WTC11 (cell line): ENCODE data around the gene TSEN15. TPM values are rescaled to one million over a fixed set of nuclear protein-coding genes. Genes with fewer than 3 reads are reported as not detected.

Experiments
- ATAC-seq: fragments of 200-7000 bp; cut with Tn5 transposase; 2 replicates; pipeline ENCODE4 v1.10.0; 2021; ENCODE audit warnings: mild to moderate bottlenecking, moderate library complexity
- CTCF ChIA-PET: fragments of 300-600 bp; sonication (Branson Sonifier 250); formaldehyde crosslinking; loops from one replicate; lab custom pipeline; 2021; ENCODE audit warnings: antibody characterized with exemption; lab: Charles Lee
- POLR2A ChIA-PET: fragments of 350-600 bp; sonication (Branson Sonifier 250); formaldehyde crosslinking; loops from one replicate; lab custom pipeline; 2021; ENCODE audit warnings: antibody characterized with exemption; lab: Charles Lee
- DNase-seq: peaks from one replicate; pipeline ENCODE4 v3.0.0; 2021; ENCODE audit warnings: low spot score
- H3K27ac Mint-ChIP-seq: 2 replicates; pipeline ENCODE4 v1.8.0; 2021; ENCODE audit warnings: mixed read lengths
- H3K27me3 Mint-ChIP-seq: 2 replicates; pipeline ENCODE4 v1.8.0; 2021; ENCODE audit warnings: low read depth, mild to moderate bottlenecking, moderate library complexity, mixed read lengths
- H3K36me3 Mint-ChIP-seq: 2 replicates; pipeline ENCODE4 v1.8.0; 2021; ENCODE audit warnings: mixed read lengths
- H3K4me1 Mint-ChIP-seq: 2 replicates; pipeline ENCODE4 v1.8.0; 2022; ENCODE audit warnings: mixed read lengths
- H3K4me3 Mint-ChIP-seq: 2 replicates; pipeline ENCODE4 v1.8.0; 2021; ENCODE audit warnings: mild to moderate bottlenecking, moderate library complexity, mixed read lengths
- H3K9me3 Mint-ChIP-seq: 2 replicates; pipeline ENCODE4 v1.8.0; 2021; ENCODE audit warnings: mixed read lengths
- CBFB ChIP-seq: sonication (generic); formaldehyde crosslinking; IDR thresholded peaks from 2 replicates; pipeline ENCODE4 v1.8.1; 2022; ENCODE audit warnings: mild to moderate bottlenecking, low read depth, missing genetic modification reagents
- E2F1 ChIP-seq: sonication (generic); formaldehyde crosslinking; IDR thresholded peaks from 2 replicates; pipeline ENCODE4 v1.8.0; 2022; ENCODE audit warnings: mild to moderate bottlenecking, missing genetic modification reagents
- E2F4 ChIP-seq: sonication (generic); formaldehyde crosslinking; IDR thresholded peaks from 2 replicates; pipeline ENCODE4 v1.8.1; 2022; ENCODE audit warnings: low read depth, mild to moderate bottlenecking, moderate library complexity, missing genetic modification reagents, borderline replicate concordance
- EMX1 ChIP-seq: fragments of 250-450 bp; sonication (Bioruptor Pico); IDR thresholded peaks from 2 replicates; pipeline ENCODE4 v1.8.0; 2021; ENCODE audit warnings: mild to moderate bottlenecking
- ESRRA ChIP-seq: sonication (generic); formaldehyde crosslinking; IDR thresholded peaks from 2 replicates; pipeline ENCODE4 v1.8.1; 2022; ENCODE audit warnings: mild to moderate bottlenecking, missing genetic modification reagents, borderline replicate concordance
- GABPB1 ChIP-seq: sonication (generic); formaldehyde crosslinking; IDR thresholded peaks from 2 replicates; pipeline ENCODE4 v1.8.1; 2023; ENCODE audit warnings: mild to moderate bottlenecking, missing genetic modification reagents
- GRHL2 ChIP-seq: fragments of 250-450 bp; sonication (Bioruptor Pico); IDR thresholded peaks from 2 replicates; pipeline ENCODE4 v1.8.0; 2022; ENCODE audit warnings: mild to moderate bottlenecking, moderate library complexity; ENCODE audit not compliant: insufficient replicate concordance, severe bottlenecking
- GTF2I ChIP-seq: fragments of 250-450 bp; sonication (Bioruptor Pico); conservative IDR thresholded peaks from 2 replicates; pipeline ENCODE4 v1.4.0; 2021; ENCODE audit warnings: mild to moderate bottlenecking
- JUN ChIP-seq: sonication (generic); formaldehyde crosslinking; IDR thresholded peaks from 2 replicates; pipeline ENCODE4 v1.8.0; 2023; ENCODE audit warnings: mild to moderate bottlenecking, missing genetic modification reagents
- MXD4 ChIP-seq: fragments of 250-450 bp; sonication (Bioruptor Pico); IDR thresholded peaks from 2 replicates; pipeline ENCODE4 v1.8.0; 2021; ENCODE audit warnings: mild to moderate bottlenecking, moderate library complexity, borderline replicate concordance
- NR1H2 ChIP-seq: sonication (generic); formaldehyde crosslinking; IDR thresholded peaks from 2 replicates; pipeline ENCODE4 v1.9.0; 2021; ENCODE audit warnings: mild to moderate bottlenecking, moderate library complexity, missing genetic modification reagents
- SMAD3 ChIP-seq: sonication (generic); formaldehyde crosslinking; IDR thresholded peaks from 2 replicates; pipeline ENCODE4 v1.8.0; 2022; ENCODE audit warnings: missing genetic modification reagents, mild to moderate bottlenecking, borderline replicate concordance
- SMAD4 ChIP-seq: sonication (generic); formaldehyde crosslinking; IDR thresholded peaks from 2 replicates; pipeline ENCODE4 v1.8.0; 2022; ENCODE audit warnings: mild to moderate bottlenecking, missing genetic modification reagents
- SP1 ChIP-seq: sonication (generic); formaldehyde crosslinking; conservative IDR thresholded peaks from 2 replicates; pipeline ENCODE4 v1.8.1; 2022; ENCODE audit warnings: missing genetic modification reagents
- TEAD1 ChIP-seq: sonication (generic); formaldehyde crosslinking; IDR thresholded peaks from 2 replicates; pipeline ENCODE4 v1.8.0; 2022; ENCODE audit warnings: mild to moderate bottlenecking, missing genetic modification reagents
- ZNF219 ChIP-seq: sonication (generic); formaldehyde crosslinking; IDR thresholded peaks from 2 replicates; pipeline ENCODE4 v1.8.0; 2023; ENCODE audit warnings: missing genetic modification reagents, mild to moderate bottlenecking, borderline replicate concordance
- ZNF281 ChIP-seq: sonication (generic); formaldehyde crosslinking; IDR thresholded peaks from 2 replicates; pipeline ENCODE4 v1.8.0; 2023; ENCODE audit warnings: mild to moderate bottlenecking, missing genetic modification reagents
- ZNF317 ChIP-seq: sonication (generic); formaldehyde crosslinking; IDR thresholded peaks from 2 replicates; pipeline ENCODE4 v1.8.1; 2023; ENCODE audit warnings: low read depth, mild to moderate bottlenecking, moderate library complexity, missing genetic modification reagents, borderline replicate concordance
- ZNF396 ChIP-seq: fragments of 250-450 bp; sonication (Bioruptor Pico); IDR thresholded peaks from 2 replicates; pipeline ENCODE4 v1.8.0; 2021; ENCODE audit warnings: mild to moderate bottlenecking, moderate library complexity, borderline replicate concordance
- total RNA-seq: library from RNA; stranded (reverse); gene quantifications from 3 replicates; pipeline ENCODE4 v1.2.3, GENCODE V29; 2021
- TF ChIP-seq, protein P1 (sequence below): fragments of 250-450 bp; sonication (Bioruptor Pico); conservative IDR thresholded peaks from 2 replicates; pipeline ENCODE4 v1.9.0; 2021; ENCODE audit warnings: mild to moderate bottlenecking
- TF ChIP-seq, protein P2 (sequence below): sonication (generic); formaldehyde crosslinking; IDR thresholded peaks from 2 replicates; pipeline ENCODE4 v1.8.0; 2023; ENCODE audit warnings: missing genetic modification reagents

The TSEN15 gene
- total RNA-seq, 1 experiment from 2014 or later, result 23.8 TPM

DNA sequence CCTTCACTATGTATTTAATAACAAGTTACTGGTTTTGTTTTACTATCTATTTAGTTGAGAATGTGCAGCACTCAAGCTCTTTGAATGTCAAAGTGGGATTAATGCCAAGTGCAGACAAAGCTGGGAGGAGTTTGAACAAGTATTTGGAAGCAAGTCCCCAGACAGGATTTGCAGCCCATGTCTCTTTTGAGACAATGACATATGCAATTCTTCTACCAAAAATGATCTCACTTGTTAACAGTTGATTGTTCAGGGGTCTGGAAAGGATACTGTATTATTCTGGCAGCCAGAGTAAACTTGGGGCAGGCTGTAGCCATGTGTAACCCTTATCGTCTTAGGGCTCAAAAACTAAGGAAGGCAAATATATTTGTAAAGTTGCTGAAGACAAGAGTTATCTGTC, 29.8 kb upstream of the TSEN15 start:
- ChIA-PET POLR2A (no interaction called here), CTCF (no interaction called here)
- H3K4me1 Mint-ChIP-seq, result peaks cover 29% of the 10 kb centered on the region
- TF ChIP-seq GABPB1 (CRISPR knock-in tag), result no peak
- TF ChIP-seq EMX1, result no peak
- no peak for TF ChIP-seq GRHL2 (CRISPR knock-in tag)
- TF ChIP-seq ZNF317 (CRISPR knock-in tag), result no peak
- TF ChIP-seq NR1H2 (CRISPR knock-in tag), result no peak
- TF ChIP-seq SMAD4 (CRISPR knock-in tag), result no peak
- TF ChIP-seq, protein P1, sequence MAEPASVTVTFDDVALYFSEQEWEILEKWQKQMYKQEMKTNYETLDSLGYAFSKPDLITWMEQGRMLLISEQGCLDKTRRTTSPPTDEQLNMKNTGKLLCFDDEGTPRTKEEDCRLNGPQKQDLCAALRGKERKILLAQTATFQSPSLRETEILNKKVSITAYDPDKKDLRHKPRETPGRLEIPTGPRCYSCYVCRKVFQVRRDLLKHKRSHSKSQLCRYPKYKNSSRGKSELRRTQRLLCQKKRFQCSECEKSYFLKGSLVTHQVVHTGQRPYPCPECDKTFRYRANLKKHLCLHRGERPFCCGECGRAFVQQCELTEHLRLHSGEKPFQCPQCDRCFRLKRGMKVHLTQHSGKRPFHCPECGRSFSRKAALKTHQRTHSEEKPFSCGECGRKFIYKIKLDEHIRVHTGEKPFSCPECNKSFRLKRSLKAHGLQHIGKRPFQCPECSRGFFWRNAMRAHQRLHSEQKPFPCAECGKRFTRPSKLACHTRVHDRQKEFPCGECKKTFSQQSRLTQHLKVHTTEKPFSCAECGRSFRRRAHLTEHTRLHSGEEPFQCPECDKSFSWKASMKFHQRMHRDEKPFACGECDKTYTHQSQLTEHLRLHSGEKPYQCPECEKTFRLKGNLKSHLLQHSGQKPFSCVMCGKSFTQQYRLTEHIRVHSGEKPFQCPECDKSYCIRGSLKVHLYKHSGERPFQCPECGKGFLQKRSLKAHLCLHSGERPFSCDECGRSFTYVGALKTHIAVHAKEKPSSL, result no peak
- TF ChIP-seq JUN, result no peak
- no peak for TF ChIP-seq GTF2I
- no peak for TF ChIP-seq TEAD1 (CRISPR knock-in tag)
- no peak for TF ChIP-seq ZNF219 (CRISPR knock-in tag)
- TF ChIP-seq E2F4 (CRISPR knock-in tag), result no peak
- TF ChIP-seq CBFB, result no peak
- no peak for TF ChIP-seq SMAD3
- no peak for TF ChIP-seq ESRRA
- no peak for TF ChIP-seq E2F1 (CRISPR knock-in tag)
- no peak for TF ChIP-seq SP1
- TF ChIP-seq ZNF281 (CRISPR knock-in tag), result no peak
- TF ChIP-seq MXD4, result no peak
- no peaks in the 10 kb centered on the region for H3K9me3 Mint-ChIP-seq
- no peaks in the 10 kb centered on the region for H3K36me3 Mint-ChIP-seq
- ATAC-seq, result no peak
- peaks cover 36% of the 10 kb centered on the region for H3K27me3 Mint-ChIP-seq
- H3K27ac Mint-ChIP-seq, result no peak overlapping the region
- no peak overlapping the region for H3K4me3 Mint-ChIP-seq
- DNase-seq, result no peak

DNA sequence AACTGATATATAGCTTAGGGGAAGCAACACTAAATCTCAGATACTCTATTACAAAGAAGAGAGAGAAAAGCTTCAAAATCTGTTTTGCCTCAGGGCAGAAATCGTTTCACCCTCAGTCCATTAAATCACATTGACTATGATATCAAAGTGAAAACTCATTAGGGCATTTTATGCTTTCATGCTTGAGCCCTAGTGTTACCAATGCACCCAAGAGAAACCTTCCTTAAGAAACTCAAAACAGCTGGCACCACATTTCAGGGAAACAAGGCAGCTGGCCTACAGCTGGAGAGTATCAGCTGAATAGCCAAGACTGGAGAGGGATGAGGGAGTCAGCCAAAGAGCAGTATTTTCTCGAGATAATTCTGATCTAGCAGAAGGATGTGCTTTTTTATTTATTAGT, 28.9 kb upstream of the TSEN15 start:
- H3K36me3 Mint-ChIP-seq, result no peaks in the 10 kb centered on the region
- peaks cover 42% of the 10 kb centered on the region for H3K27me3 Mint-ChIP-seq
- H3K9me3 Mint-ChIP-seq, result no peaks in the 10 kb centered on the region
- DNase-seq, result no peak
- TF ChIP-seq ZNF396 (CRISPR knock-in tag), result no peak
- TF ChIP-seq, protein P2, sequence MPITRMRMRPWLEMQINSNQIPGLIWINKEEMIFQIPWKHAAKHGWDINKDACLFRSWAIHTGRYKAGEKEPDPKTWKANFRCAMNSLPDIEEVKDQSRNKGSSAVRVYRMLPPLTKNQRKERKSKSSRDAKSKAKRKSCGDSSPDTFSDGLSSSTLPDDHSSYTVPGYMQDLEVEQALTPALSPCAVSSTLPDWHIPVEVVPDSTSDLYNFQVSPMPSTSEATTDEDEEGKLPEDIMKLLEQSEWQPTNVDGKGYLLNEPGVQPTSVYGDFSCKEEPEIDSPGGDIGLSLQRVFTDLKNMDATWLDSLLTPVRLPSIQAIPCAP (CRISPR knock-in tag), result no peak
- H3K4me1 Mint-ChIP-seq, result peaks cover 25% of the 10 kb centered on the region
- CTCF ChIA-PET, result no interaction called here
- H3K27ac Mint-ChIP-seq, result no peak overlapping the region
- POLR2A ChIA-PET, result no interaction called here
- H3K4me3 Mint-ChIP-seq, result no peak overlapping the region
- no peak for ATAC-seq
